ENCODE measurements around the gene UNC79.

DNA sequence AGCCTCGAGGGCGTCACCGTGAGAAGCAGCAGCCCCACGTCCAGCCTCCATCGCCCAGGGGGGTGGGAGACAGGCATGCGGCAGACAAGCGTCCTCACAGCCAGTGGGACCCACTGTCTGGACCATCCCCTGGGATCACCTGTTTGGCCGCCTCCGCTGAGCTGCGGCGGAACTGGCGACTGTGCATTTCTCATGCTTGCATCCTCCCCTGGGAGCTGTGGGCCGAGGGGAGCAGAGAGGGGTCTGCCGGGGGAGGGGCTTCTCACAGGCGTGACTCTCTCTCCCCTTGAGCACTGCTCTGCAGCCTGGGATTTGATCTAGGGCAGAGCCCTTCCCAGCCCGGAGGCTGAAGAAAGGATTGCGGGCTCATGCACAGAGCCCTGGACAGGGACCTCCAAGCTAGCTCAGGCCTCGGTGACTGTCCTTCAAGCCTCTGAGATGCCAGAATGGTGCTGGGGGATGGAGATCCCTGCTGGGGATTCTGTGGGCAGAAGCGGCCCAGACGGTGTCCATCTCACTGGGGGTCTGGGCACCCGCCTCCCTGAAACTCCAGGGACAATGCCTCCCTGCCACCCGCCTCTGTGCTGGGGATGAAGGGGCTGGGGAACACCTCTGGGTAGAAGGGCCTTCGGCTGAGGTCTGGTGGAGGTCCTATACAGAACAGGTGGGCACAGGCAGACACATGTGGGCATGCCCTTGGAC lies 296.5 kb downstream of the UNC79 start:
- TF ChIP-seq ZFP37 (tag by site-specific recombination; IDR thresholded peaks at IDR 0.05) (no peak), ZNF335 (tag by site-specific recombination; conservative IDR thresholded peaks at IDR 0.05) (no peak), KLF16 (tag by site-specific recombination; IDR thresholded peaks at IDR 0.05) (no peak), RBAK (tag by site-specific recombination; IDR thresholded peaks at IDR 0.05) (no peak), IKZF3 (tag by site-specific recombination; IDR thresholded peaks at IDR 0.05) (no peak), HOXA7 (CRISPR knock-in tag; IDR thresholded peaks at IDR 0.05; ENCODE audit: borderline replicate concordance) (no peak), WT1 (tag by site-specific recombination; IDR thresholded peaks at IDR 0.05) (no peak)
- TF ChIP-seq, protein P1, sequence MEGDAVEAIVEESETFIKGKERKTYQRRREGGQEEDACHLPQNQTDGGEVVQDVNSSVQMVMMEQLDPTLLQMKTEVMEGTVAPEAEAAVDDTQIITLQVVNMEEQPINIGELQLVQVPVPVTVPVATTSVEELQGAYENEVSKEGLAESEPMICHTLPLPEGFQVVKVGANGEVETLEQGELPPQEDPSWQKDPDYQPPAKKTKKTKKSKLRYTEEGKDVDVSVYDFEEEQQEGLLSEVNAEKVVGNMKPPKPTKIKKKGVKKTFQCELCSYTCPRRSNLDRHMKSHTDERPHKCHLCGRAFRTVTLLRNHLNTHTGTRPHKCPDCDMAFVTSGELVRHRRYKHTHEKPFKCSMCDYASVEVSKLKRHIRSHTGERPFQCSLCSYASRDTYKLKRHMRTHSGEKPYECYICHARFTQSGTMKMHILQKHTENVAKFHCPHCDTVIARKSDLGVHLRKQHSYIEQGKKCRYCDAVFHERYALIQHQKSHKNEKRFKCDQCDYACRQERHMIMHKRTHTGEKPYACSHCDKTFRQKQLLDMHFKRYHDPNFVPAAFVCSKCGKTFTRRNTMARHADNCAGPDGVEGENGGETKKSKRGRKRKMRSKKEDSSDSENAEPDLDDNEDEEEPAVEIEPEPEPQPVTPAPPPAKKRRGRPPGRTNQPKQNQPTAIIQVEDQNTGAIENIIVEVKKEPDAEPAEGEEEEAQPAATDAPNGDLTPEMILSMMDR (tag by site-specific recombination; IDR thresholded peaks at IDR 0.05), result no peak
- TF ChIP-seq, protein P2, sequence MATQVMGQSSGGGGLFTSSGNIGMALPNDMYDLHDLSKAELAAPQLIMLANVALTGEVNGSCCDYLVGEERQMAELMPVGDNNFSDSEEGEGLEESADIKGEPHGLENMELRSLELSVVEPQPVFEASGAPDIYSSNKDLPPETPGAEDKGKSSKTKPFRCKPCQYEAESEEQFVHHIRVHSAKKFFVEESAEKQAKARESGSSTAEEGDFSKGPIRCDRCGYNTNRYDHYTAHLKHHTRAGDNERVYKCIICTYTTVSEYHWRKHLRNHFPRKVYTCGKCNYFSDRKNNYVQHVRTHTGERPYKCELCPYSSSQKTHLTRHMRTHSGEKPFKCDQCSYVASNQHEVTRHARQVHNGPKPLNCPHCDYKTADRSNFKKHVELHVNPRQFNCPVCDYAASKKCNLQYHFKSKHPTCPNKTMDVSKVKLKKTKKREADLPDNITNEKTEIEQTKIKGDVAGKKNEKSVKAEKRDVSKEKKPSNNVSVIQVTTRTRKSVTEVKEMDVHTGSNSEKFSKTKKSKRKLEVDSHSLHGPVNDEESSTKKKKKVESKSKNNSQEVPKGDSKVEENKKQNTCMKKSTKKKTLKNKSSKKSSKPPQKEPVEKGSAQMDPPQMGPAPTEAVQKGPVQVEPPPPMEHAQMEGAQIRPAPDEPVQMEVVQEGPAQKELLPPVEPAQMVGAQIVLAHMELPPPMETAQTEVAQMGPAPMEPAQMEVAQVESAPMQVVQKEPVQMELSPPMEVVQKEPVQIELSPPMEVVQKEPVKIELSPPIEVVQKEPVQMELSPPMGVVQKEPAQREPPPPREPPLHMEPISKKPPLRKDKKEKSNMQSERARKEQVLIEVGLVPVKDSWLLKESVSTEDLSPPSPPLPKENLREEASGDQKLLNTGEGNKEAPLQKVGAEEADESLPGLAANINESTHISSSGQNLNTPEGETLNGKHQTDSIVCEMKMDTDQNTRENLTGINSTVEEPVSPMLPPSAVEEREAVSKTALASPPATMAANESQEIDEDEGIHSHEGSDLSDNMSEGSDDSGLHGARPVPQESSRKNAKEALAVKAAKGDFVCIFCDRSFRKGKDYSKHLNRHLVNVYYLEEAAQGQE (tag by site-specific recombination; IDR thresholded peaks at IDR 0.05), result no peak
- TF ChIP-seq, protein P3, sequence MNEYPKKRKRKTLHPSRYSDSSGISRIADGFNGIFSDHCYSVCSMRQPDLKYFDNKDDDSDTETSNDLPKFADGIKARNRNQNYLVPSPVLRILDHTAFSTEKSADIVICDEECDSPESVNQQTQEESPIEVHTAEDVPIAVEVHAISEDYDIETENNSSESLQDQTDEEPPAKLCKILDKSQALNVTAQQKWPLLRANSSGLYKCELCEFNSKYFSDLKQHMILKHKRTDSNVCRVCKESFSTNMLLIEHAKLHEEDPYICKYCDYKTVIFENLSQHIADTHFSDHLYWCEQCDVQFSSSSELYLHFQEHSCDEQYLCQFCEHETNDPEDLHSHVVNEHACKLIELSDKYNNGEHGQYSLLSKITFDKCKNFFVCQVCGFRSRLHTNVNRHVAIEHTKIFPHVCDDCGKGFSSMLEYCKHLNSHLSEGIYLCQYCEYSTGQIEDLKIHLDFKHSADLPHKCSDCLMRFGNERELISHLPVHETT (tag by site-specific recombination; IDR thresholded peaks at IDR 0.05), result no peak

All from HEK293 (cell line).